Breast epithelium (tissue), 4 donors: ENCODE results near the gene CNPY4. TPM values are rescaled to one million over a fixed set of nuclear protein-coding genes. Genes with fewer than 3 reads are reported as not detected.
A peak's percentile ranks its signal among the peaks of the same experiment; 100 is the strongest.

ENCODE experiments used
- DNase-seq, 2 donors: peaks; one replicate each; pipeline ENCODE4 v3.0.0-alpha.2; 2019; ENCODE audit warnings: low spot score in 2 of 2
- H3K27ac ChIP-seq, 2 donors: fragments of 200-600 bp; sonication (generic) in 1 of 2; one replicate each; pipeline ENCODE4 v1.5.1; 2016 to 2019; ENCODE audit warnings: mild to moderate bottlenecking in 1 of 2
- H3K27me3 ChIP-seq, 2 donors: fragments of 200-600 bp; sonication (generic) in 1 of 2; one replicate each; pipeline versions ENCODE4 v1.5.1 to v1.6.0; 2017 to 2019; ENCODE audit warnings: control low read depth in 1 of 2, mild to moderate bottlenecking in 1 of 2
- H3K36me3 ChIP-seq: fragments of 200-600 bp; one replicate; pipeline ENCODE4 v1.5.1; 2019
- H3K4me1 ChIP-seq, 2 donors: fragments of 200-600 bp; sonication (generic); one replicate each; pipeline ENCODE4 v1.5.1; 2016 to 2019; ENCODE audit warnings: control low read depth in 1 of 2
- H3K4me3 ChIP-seq, 3 donors: fragments of 200-600 bp; sonication (generic); 1 replicate in 2 of 3; 2 replicates in 1 of 3; pipeline ENCODE4 v1.5.1; 2016 to 2019; ENCODE audit warnings: mild to moderate bottlenecking in 3 of 3, moderate library complexity in 2 of 3
- H3K9me3 ChIP-seq, 2 donors: fragments of 200-600 bp; sonication (generic) in 1 of 2; one replicate each; pipeline ENCODE4 v1.5.1; 2016 to 2019; ENCODE audit warnings: control low read depth in 1 of 2
- POLR2A ChIP-seq: fragments of 450-650 bp; IDR thresholded peaks from one replicate; pipeline ENCODE4 v1.6.1; 2016; ENCODE audit warnings: antibody characterized with exemption, mild to moderate bottlenecking, moderate library complexity
- POLR2AphosphoS5 ChIP-seq, 3 donors: sonication (generic); formaldehyde crosslinking; IDR thresholded peaks; one replicate each; pipeline ENCODE4 v1.6.1; 2017; ENCODE audit warnings: antibody characterized with exemption in 3 of 3
- intact Hi-C: fragments of 100-400 bp; cut with DNase I; formaldehyde crosslinking; loops from one replicate; pipeline ENCODE4 v1.15.1; 2023; ENCODE audit warnings: low total_unique reads
- total RNA-seq, 3 donors: library from RNA; depleted of rRNA; stranded (reverse); fragments of >200 nt; gene quantifications; one replicate each; pipeline ENCODE4 v1.1.0, GENCODE V29; 2016
- TF ChIP-seq, protein P1 (sequence below), 3 donors: fragments of 450-650 bp; IDR thresholded peaks; one replicate each; pipeline ENCODE4 v1.5.1; 2016 to 2017; ENCODE audit warnings: antibody characterized with exemption in 3 of 3, mild to moderate bottlenecking in 3 of 3, moderate library complexity in 3 of 3

CNPY4 gene
- total RNA-seq, 3 donors from 2014 or later: 7.2 to 11.8 (median 11.3) TPM

DNA sequence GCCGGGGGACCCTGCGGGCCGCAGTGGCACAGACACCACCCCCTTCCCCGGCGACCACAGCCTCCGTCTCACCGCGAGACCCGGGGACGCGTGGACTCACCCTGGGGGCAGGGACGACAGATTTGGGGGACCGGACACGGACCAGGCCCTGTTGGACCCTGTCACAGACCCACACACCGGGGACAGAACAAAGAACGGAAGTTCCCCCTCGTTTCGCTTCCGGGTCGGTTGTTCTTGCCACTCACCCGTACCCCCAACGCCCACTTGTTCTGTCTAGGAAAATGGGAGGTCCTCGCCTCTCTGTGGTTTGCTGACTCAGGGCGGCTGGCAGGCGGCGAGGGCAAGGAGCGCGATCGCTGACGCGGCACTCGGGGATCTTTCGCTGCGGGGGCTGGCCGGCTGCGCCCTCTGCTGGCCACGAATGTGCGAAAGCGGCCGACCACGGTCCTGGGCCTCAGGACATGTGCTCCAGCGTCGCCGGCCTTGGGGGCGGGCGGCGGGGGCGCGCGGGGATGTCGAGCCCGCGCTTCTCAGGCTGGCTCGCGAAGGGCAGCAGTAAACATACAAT is 37.8 kb upstream of the CNPY4 start, which contains the start of gene ZNF3:
TSS of gene ZNF3 (minus strand) at position 189 of the 568 bp plus-strand sequence. CDS start 4,366 bp downstream, outside the sequence.
- Histone ChIP-seq H3K4me1 (peaks cover 0 to 7% of the 10 kb centered on the region in 2 donors), H3K27ac (peak within 1 kb of the TSS; percentile 83 to 89), H3K27me3 (no peaks in the 10 kb centered on the region), H3K9me3 (no peaks in the 10 kb centered on the region), H3K36me3 (no peaks in the 10 kb centered on the region), H3K4me3 (peak within 1 kb of the TSS; percentile 75 to 99 (median 75))
- TF ChIP-seq, protein P1, sequence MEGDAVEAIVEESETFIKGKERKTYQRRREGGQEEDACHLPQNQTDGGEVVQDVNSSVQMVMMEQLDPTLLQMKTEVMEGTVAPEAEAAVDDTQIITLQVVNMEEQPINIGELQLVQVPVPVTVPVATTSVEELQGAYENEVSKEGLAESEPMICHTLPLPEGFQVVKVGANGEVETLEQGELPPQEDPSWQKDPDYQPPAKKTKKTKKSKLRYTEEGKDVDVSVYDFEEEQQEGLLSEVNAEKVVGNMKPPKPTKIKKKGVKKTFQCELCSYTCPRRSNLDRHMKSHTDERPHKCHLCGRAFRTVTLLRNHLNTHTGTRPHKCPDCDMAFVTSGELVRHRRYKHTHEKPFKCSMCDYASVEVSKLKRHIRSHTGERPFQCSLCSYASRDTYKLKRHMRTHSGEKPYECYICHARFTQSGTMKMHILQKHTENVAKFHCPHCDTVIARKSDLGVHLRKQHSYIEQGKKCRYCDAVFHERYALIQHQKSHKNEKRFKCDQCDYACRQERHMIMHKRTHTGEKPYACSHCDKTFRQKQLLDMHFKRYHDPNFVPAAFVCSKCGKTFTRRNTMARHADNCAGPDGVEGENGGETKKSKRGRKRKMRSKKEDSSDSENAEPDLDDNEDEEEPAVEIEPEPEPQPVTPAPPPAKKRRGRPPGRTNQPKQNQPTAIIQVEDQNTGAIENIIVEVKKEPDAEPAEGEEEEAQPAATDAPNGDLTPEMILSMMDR (IDR thresholded peaks at IDR 0.05): peak; percentile 84 to 98 (median 95)
- TF ChIP-seq POLR2AphosphoS5 (IDR thresholded peaks at IDR 0.05) (peak; percentile 89 to 96 (median 95)), POLR2A (peak; percentile 54)
- intact Hi-C loops: loop anchor here (10.0 kb wide), 2 partner anchors 63 to 67 kb away; partner anchors contain the start of genes LAMTOR4 and ZKSCAN1
- peak; percentile 98 to 99 for DNase-seq

DNA sequence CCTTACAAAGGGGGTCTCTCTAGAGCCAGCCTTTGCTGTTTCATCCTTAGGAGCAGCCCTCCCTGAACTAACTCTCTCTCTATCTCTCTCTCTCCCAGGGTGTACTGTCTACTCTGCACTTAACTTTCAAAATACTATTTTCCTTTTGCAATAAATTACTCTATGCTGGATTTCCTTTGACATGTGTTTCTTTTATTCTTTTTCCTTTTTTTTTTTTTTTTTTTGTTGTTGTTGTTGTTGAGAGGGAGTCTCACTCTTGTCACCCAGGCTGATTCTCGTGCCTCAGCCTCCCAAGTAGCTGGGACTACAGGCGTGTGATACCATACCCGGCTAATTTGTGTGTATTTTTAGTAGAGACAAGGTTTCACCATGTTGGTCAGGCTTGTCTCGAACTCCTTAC is 36.5 kb upstream of the CNPY4 start:
- H3K27me3 ChIP-seq: no peaks in the 10 kb centered on the region
- peak overlapping the region; percentile 83 to 89 for H3K27ac ChIP-seq
- H3K9me3 ChIP-seq: no peaks in the 10 kb centered on the region
- intact Hi-C loops: loop anchor here (10.0 kb wide), 2 partner anchors 62 to 68 kb away; partner anchors contain the start of genes LAMTOR4 and ZKSCAN1
- no peaks in the 10 kb centered on the region for H3K36me3 ChIP-seq
- no peak overlapping the region for H3K4me3 ChIP-seq
- no peak for DNase-seq
- H3K4me1 ChIP-seq: peaks cover 0 to 7% of the 10 kb centered on the region in 2 donors
- no peak for TF ChIP-seq POLR2A
- no peak for TF ChIP-seq POLR2AphosphoS5 (IDR thresholded peaks at IDR 0.05)
- TF ChIP-seq, protein P1 (IDR thresholded peaks at IDR 0.05): no peak

DNA sequence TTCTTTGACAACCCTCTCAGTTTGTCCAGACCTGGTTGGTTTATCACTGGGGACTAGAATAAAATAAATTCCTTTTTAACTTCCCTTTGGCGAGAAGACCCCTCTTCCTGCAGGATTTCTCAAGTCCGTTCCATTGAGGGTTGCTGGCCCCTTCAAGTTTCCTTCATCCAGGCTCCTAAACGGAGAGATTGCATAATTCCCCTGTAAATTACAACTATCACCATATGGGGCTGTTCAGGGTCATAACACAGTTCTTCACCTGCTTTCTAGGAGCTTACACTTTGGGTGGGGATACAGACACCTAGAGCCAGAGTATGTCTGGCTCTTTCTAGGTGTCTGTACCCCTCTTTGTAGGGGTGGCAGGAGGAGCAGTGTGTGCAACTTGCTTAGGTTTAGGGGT is 33.9 kb upstream of the CNPY4 start:
- H3K27me3 ChIP-seq: no peaks in the 10 kb centered on the region
- H3K27ac ChIP-seq: no peak overlapping the region
- intact Hi-C loops: loop anchor here (10.0 kb wide), 2 partner anchors 59 to 71 kb away; partner anchors contain the start of genes LAMTOR4 and ZKSCAN1
- no peak for DNase-seq
- no peaks in the 10 kb centered on the region for H3K9me3 ChIP-seq
- H3K4me1 ChIP-seq: peaks cover 0 to 4% of the 10 kb centered on the region in 2 donors
- H3K4me3 ChIP-seq: no peak overlapping the region
- H3K36me3 ChIP-seq: no peaks in the 10 kb centered on the region
- TF ChIP-seq, protein P1 (IDR thresholded peaks at IDR 0.05): no peak
- TF ChIP-seq POLR2A (no peak), POLR2AphosphoS5 (IDR thresholded peaks at IDR 0.05) (no peak)

DNA sequence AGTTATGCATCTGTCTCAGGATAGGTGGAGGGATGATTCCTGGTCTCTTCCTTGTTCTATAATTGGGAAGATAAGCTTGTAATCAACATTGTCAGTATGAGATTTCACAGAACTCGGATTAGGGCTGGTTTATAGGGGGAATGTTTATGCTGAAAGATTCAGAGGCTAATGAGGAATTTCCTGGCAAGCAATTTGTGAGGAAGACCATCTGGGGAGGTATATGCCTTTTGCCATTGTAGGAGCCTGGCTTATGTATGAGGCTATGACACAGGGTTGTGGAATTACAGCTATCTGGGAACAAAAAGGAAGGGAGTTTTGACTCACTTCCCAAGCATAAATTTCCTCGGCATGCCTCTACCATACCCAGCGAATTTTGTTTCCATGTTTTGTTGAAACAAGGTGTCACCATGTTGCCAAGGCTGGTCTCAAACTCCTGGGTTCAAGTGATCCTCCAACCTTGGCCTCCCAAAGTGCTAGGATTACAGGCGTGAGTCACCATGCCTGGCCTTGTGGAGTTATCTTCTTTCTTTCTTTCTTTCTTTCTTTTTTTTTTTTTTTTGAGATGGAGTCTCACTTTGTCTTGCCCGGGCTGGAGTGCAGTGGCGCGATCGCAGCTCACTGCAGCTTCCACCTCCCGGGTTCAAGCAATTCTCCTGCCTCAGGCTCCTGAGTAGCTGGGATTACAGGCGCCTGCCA is 32.2 kb upstream of the CNPY4 start:
- H3K9me3 ChIP-seq: no peaks in the 10 kb centered on the region
- H3K27me3 ChIP-seq: no peaks in the 10 kb centered on the region
- H3K36me3 ChIP-seq: peaks cover 9% of the 10 kb centered on the region
- no peak overlapping the region for H3K4me3 ChIP-seq
- H3K4me1 ChIP-seq: peaks cover 0 to 3% of the 10 kb centered on the region in 2 donors
- intact Hi-C loops: loop anchor here (10.0 kb wide), 2 partner anchors 58 to 72 kb away; partner anchors contain the start of genes LAMTOR4 and ZKSCAN1
- no peak for DNase-seq
- TF ChIP-seq POLR2AphosphoS5 (IDR thresholded peaks at IDR 0.05): no peak
- TF ChIP-seq POLR2A: no peak
- TF ChIP-seq, protein P1 (IDR thresholded peaks at IDR 0.05): no peak
- no peak overlapping the region for H3K27ac ChIP-seq
